Activated naive CD8-positive, alpha-beta T cell treated with anti-CD3 and anti-CD28 coated beads for 36 hours (primary cell): ENCODE results near the gene PDE3A. TPM values are rescaled to one million over a fixed set of nuclear protein-coding genes. Genes with fewer than 3 reads are reported as not detected.

Experiments
- DNase-seq: peaks from one replicate; pipeline ENCODE4 v3.0.0; 2021
- H3K27ac Mint-ChIP-seq: one replicate; pipeline ENCODE4 v1.8.0; 2022; ENCODE audit warnings: mild to moderate bottlenecking, moderate library complexity, mixed read lengths
- H3K27me3 Mint-ChIP-seq: one replicate; pipeline ENCODE4 v1.8.0; 2022; ENCODE audit warnings: mild to moderate bottlenecking, mixed read lengths
- H3K36me3 Mint-ChIP-seq: one replicate; pipeline ENCODE4 v1.8.0; 2021; ENCODE audit warnings: mild to moderate bottlenecking, mixed read lengths
- H3K4me1 Mint-ChIP-seq: one replicate; pipeline ENCODE4 v1.8.0; 2021; ENCODE audit warnings: mixed read lengths
- H3K4me3 Mint-ChIP-seq: one replicate; pipeline ENCODE4 v1.8.0; 2022; ENCODE audit warnings: mild to moderate bottlenecking, moderate library complexity, mixed read lengths
- H3K9me3 Mint-ChIP-seq: one replicate; pipeline ENCODE4 v1.8.0; 2022; ENCODE audit warnings: mixed read lengths
- total RNA-seq, 2 experiments: library from RNA; stranded (reverse); gene quantifications; one replicate each; pipeline ENCODE4 v1.2.3, GENCODE V29; 2021

Gene PDE3A
- total RNA-seq, 2 experiments from 2014 or later, result not detected

GRCh38 chr12:20426957-20427356 is 58.6 kb downstream of the PDE3A start:
- H3K4me3 Mint-ChIP-seq, result no peak overlapping the region
- no peaks in the 10 kb centered on the region for H3K9me3 Mint-ChIP-seq
- H3K27me3 Mint-ChIP-seq, result no peaks in the 10 kb centered on the region
- H3K36me3 Mint-ChIP-seq, result no peaks in the 10 kb centered on the region
- H3K4me1 Mint-ChIP-seq, result no peaks in the 10 kb centered on the region
- H3K27ac Mint-ChIP-seq, result no peak overlapping the region
- no peak for DNase-seq

GRCh38 chr12:20429852-20430251 is 61.5 kb downstream of the PDE3A start:
- Mint-ChIP-seq H3K27me3 (no peaks in the 10 kb centered on the region), H3K36me3 (no peaks in the 10 kb centered on the region)

GRCh38 chr12:20432290-20432689 is 64.0 kb downstream of the PDE3A start:
- Mint-ChIP-seq H3K36me3 (no peaks in the 10 kb centered on the region), H3K27ac (no peak overlapping the region), H3K27me3 (no peaks in the 10 kb centered on the region), H3K4me1 (no peaks in the 10 kb centered on the region), H3K4me3 (no peak overlapping the region), H3K9me3 (no peaks in the 10 kb centered on the region)
- DNase-seq, result no peak

More at GRCh38 chr12:20429852-20430251, 61.5 kb downstream of the PDE3A start:
- Mint-ChIP-seq H3K9me3 (no peaks in the 10 kb centered on the region), H3K4me1 (no peaks in the 10 kb centered on the region), H3K4me3 (no peak overlapping the region), H3K27ac (no peak overlapping the region)
- no peak for DNase-seq

- no peak overlapping the region for H3K4me3 Mint-ChIP-seq
- no peaks in the 10 kb centered on the region for H3K27me3 Mint-ChIP-seq
- H3K27ac Mint-ChIP-seq, result no peak overlapping the region
- DNase-seq, result no peak
- no peaks in the 10 kb centered on the region for H3K36me3 Mint-ChIP-seq
- no peaks in the 10 kb centered on the region for H3K9me3 Mint-ChIP-seq
- no peaks in the 10 kb centered on the region for H3K4me1 Mint-ChIP-seq
Measured at GRCh38 chr12:20434996-20435395, 66.7 kb downstream of the PDE3A start.

- DNase-seq, result no peak
- H3K4me1 Mint-ChIP-seq, result no peaks in the 10 kb centered on the region
- H3K9me3 Mint-ChIP-seq, result no peaks in the 10 kb centered on the region
- no peak overlapping the region for H3K4me3 Mint-ChIP-seq
- no peaks in the 10 kb centered on the region for H3K36me3 Mint-ChIP-seq
- H3K27ac Mint-ChIP-seq, result no peak overlapping the region
- no peaks in the 10 kb centered on the region for H3K27me3 Mint-ChIP-seq
Measured at GRCh38 chr12:20436316-20436715, 68.0 kb downstream of the PDE3A start.

GRCh38 chr12:20438299-20438779 is 70.0 kb downstream of the PDE3A start:
- H3K4me1 Mint-ChIP-seq, result no peaks in the 10 kb centered on the region
- H3K4me3 Mint-ChIP-seq, result no peak overlapping the region
- H3K9me3 Mint-ChIP-seq, result no peaks in the 10 kb centered on the region
- no peak overlapping the region for H3K27ac Mint-ChIP-seq
- no peaks in the 10 kb centered on the region for H3K27me3 Mint-ChIP-seq
- no peak for DNase-seq
- H3K36me3 Mint-ChIP-seq, result no peaks in the 10 kb centered on the region

- H3K9me3 Mint-ChIP-seq, result no peaks in the 10 kb centered on the region
- H3K4me3 Mint-ChIP-seq, result no peak overlapping the region
- H3K27ac Mint-ChIP-seq, result no peak overlapping the region
- H3K36me3 Mint-ChIP-seq, result no peaks in the 10 kb centered on the region
- H3K4me1 Mint-ChIP-seq, result no peaks in the 10 kb centered on the region
- no peak for DNase-seq
- H3K27me3 Mint-ChIP-seq, result no peaks in the 10 kb centered on the region
Measured at GRCh38 chr12:20439626-20440025, 71.3 kb downstream of the PDE3A start.

GRCh38 chr12:20440408-20440807 is 72.1 kb downstream of the PDE3A start:
- no peaks in the 10 kb centered on the region for H3K4me1 Mint-ChIP-seq

GRCh38 chr12:20442322-20442721 is 74.0 kb downstream of the PDE3A start:
- Mint-ChIP-seq H3K36me3 (no peaks in the 10 kb centered on the region), H3K4me1 (no peaks in the 10 kb centered on the region), H3K27ac (no peak overlapping the region), H3K27me3 (peaks cover 4% of the 10 kb centered on the region), H3K9me3 (no peaks in the 10 kb centered on the region), H3K4me3 (no peak overlapping the region)
- no peak for DNase-seq

More at GRCh38 chr12:20440408-20440807, 72.1 kb downstream of the PDE3A start:
- DNase-seq, result no peak
- Mint-ChIP-seq H3K27ac (no peak overlapping the region), H3K27me3 (no peaks in the 10 kb centered on the region), H3K4me3 (no peak overlapping the region), H3K36me3 (no peaks in the 10 kb centered on the region), H3K9me3 (no peaks in the 10 kb centered on the region)

GRCh38 chr12:20443255-20443654 is 74.9 kb downstream of the PDE3A start:
- DNase-seq, result no peak
- H3K9me3 Mint-ChIP-seq, result no peaks in the 10 kb centered on the region
- no peaks in the 10 kb centered on the region for H3K36me3 Mint-ChIP-seq
- H3K4me1 Mint-ChIP-seq, result no peaks in the 10 kb centered on the region
- H3K27me3 Mint-ChIP-seq, result peaks cover 4% of the 10 kb centered on the region
- no peak overlapping the region for H3K4me3 Mint-ChIP-seq
- no peak overlapping the region for H3K27ac Mint-ChIP-seq

- H3K27me3 Mint-ChIP-seq, result peaks cover 4% of the 10 kb centered on the region
- H3K4me3 Mint-ChIP-seq, result no peak overlapping the region
- H3K36me3 Mint-ChIP-seq, result no peaks in the 10 kb centered on the region
- no peaks in the 10 kb centered on the region for H3K9me3 Mint-ChIP-seq
- no peaks in the 10 kb centered on the region for H3K4me1 Mint-ChIP-seq
- no peak overlapping the region for H3K27ac Mint-ChIP-seq
- no peak for DNase-seq
Measured at GRCh38 chr12:20443792-20444191, 75.5 kb downstream of the PDE3A start.

- Mint-ChIP-seq H3K27me3 (peaks cover 4% of the 10 kb centered on the region), H3K4me3 (no peak overlapping the region), H3K27ac (no peak overlapping the region), H3K4me1 (no peaks in the 10 kb centered on the region), H3K36me3 (no peaks in the 10 kb centered on the region), H3K9me3 (no peaks in the 10 kb centered on the region)
- DNase-seq, result no peak
Measured at GRCh38 chr12:20444595-20445170, 76.3 kb downstream of the PDE3A start.

- no peak overlapping the region for H3K4me3 Mint-ChIP-seq
- H3K36me3 Mint-ChIP-seq, result no peaks in the 10 kb centered on the region
- no peaks in the 10 kb centered on the region for H3K9me3 Mint-ChIP-seq
- peaks cover 4% of the 10 kb centered on the region for H3K27me3 Mint-ChIP-seq
- DNase-seq, result no peak
- no peak overlapping the region for H3K27ac Mint-ChIP-seq
- H3K4me1 Mint-ChIP-seq, result no peaks in the 10 kb centered on the region
Measured at GRCh38 chr12:20445687-20446086, 77.3 kb downstream of the PDE3A start.

- H3K4me3 Mint-ChIP-seq, result no peak overlapping the region
- H3K36me3 Mint-ChIP-seq, result no peaks in the 10 kb centered on the region
- no peaks in the 10 kb centered on the region for H3K4me1 Mint-ChIP-seq
- H3K9me3 Mint-ChIP-seq, result no peaks in the 10 kb centered on the region
- no peak for DNase-seq
- no peak overlapping the region for H3K27ac Mint-ChIP-seq
- peaks cover 4% of the 10 kb centered on the region for H3K27me3 Mint-ChIP-seq
Measured at GRCh38 chr12:20446836-20447235, 78.5 kb downstream of the PDE3A start.

- no peaks in the 10 kb centered on the region for H3K4me1 Mint-ChIP-seq
- no peaks in the 10 kb centered on the region for H3K36me3 Mint-ChIP-seq
- peaks cover 4% of the 10 kb centered on the region for H3K27me3 Mint-ChIP-seq
- no peak overlapping the region for H3K27ac Mint-ChIP-seq
- H3K4me3 Mint-ChIP-seq, result no peak overlapping the region
- no peaks in the 10 kb centered on the region for H3K9me3 Mint-ChIP-seq
- DNase-seq, result no peak
Measured at GRCh38 chr12:20448781-20449180, 80.4 kb downstream of the PDE3A start.

GRCh38 chr12:20450591-20451180 is 82.3 kb downstream of the PDE3A start:
- H3K27ac Mint-ChIP-seq, result no peak overlapping the region
- H3K9me3 Mint-ChIP-seq, result no peaks in the 10 kb centered on the region
- H3K27me3 Mint-ChIP-seq, result peaks cover 4% of the 10 kb centered on the region
- no peaks in the 10 kb centered on the region for H3K4me1 Mint-ChIP-seq
- H3K4me3 Mint-ChIP-seq, result no peak overlapping the region
- no peak for DNase-seq
- H3K36me3 Mint-ChIP-seq, result no peaks in the 10 kb centered on the region
